IPS-20b (cell line): Measurements from ENCODE around the gene GALNS.

Experiments
- H3K27ac ChIP-seq: one replicate; pipeline ENCODE4 v1.5.1; 2013; ENCODE audit warnings: low read length
- H3K27me3 ChIP-seq: 2 replicates; pipeline ENCODE4 v1.6.1; 2013; ENCODE audit warnings: mild to moderate bottlenecking, low read length, inconsistent platforms; ENCODE audit not compliant: insufficient read depth
- H3K36me3 ChIP-seq: 2 replicates; pipeline ENCODE4 v1.6.1; 2013; ENCODE audit warnings: low read depth, mild to moderate bottlenecking, inconsistent platforms, low read length, moderate library complexity; ENCODE audit not compliant: insufficient read depth
- H3K4me1 ChIP-seq: 2 replicates; pipeline ENCODE4 v1.6.1; 2013; ENCODE audit warnings: mild to moderate bottlenecking, control low read depth, inconsistent platforms, low read length, moderate library complexity; ENCODE audit not compliant: insufficient read depth
- H3K4me3 ChIP-seq: 2 replicates; pipeline ENCODE4 v1.5.1; 2013; ENCODE audit warnings: mild to moderate bottlenecking, low read length, inconsistent platforms
- H3K9ac ChIP-seq: 2 replicates; pipeline ENCODE4 v1.6.1; 2013; ENCODE audit warnings: low read depth, mild to moderate bottlenecking, inconsistent platforms, low read length, moderate library complexity
- H3K9me3 ChIP-seq: 2 replicates; pipeline ENCODE4 v1.6.1; 2013; ENCODE audit warnings: mild to moderate bottlenecking, low read depth, low read length, inconsistent platforms; ENCODE audit not compliant: insufficient read depth

Gene GALNS

DNA sequence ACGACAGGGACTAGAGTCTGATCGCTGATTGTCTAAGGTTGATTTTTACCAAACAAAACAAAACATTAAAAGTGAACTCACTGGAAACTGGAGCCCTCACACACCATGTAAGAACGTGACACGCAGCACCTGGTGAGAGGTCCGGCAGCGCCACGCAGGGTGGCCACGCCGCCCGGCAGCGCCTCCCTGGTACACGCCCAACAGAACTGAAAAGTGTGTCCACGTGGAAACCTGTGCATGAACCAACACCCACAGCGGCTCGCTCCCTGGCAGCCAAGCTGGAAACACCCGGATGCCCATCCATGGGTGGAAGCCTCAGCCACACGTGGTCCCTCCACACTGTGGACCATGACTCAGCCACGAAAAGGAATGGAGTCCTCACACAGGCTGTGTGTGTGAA is 9.1 kb downstream of the GALNS start:
- Histone ChIP-seq H3K9me3 (no peaks in the 10 kb centered on the region), H3K27me3 (no peaks in the 10 kb centered on the region), H3K4me3 (no peak overlapping the region), H3K36me3 (no peaks in the 10 kb centered on the region), H3K4me1 (no peaks in the 10 kb centered on the region), H3K9ac (no peak overlapping the region), H3K27ac (no peak overlapping the region)

- Histone ChIP-seq H3K4me3 (no peak overlapping the region), H3K27me3 (no peaks in the 10 kb centered on the region), H3K9ac (no peak overlapping the region), H3K27ac (no peak overlapping the region), H3K9me3 (no peaks in the 10 kb centered on the region), H3K4me1 (no peaks in the 10 kb centered on the region), H3K36me3 (no peaks in the 10 kb centered on the region)
Measured at GRCh38 chr16:88846088-88846487, 10.7 kb downstream of the GALNS start.

DNA sequence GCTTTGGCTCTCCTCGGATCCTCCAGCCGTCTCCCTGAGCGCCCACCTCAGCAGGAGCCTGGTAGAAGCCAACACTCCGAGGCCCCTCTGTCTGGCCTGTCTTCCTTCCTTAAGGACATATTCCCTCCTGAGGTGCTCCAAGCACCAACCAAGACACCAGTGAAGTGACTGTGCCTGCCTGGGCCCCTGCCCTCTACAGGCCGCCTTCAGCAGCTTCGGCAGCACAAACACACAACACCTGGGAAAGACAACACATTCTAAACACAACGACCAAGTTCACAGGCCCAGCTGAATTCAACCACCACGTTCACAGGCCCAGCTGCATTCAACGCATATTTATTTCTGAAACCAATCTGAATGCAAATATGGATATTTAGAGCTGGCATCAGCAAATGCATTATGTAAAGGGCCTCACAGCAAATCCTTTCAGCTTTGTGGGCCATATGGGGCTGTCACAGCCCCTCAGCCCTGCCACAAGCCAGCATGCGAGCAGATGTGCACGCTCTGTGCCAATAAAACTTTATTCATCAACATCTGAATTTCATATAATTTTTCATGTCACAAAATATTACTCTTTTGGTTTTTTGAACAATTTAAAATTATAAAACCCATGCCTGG is 12.2 kb downstream of the GALNS start:
- H3K27me3 ChIP-seq = no peaks in the 10 kb centered on the region
- no peaks in the 10 kb centered on the region for H3K4me1 ChIP-seq
- no peaks in the 10 kb centered on the region for H3K9me3 ChIP-seq
- H3K27ac ChIP-seq = no peak overlapping the region
- H3K4me3 ChIP-seq = no peak overlapping the region
- H3K36me3 ChIP-seq = 0 out of 2 replicates have a peak, but pooled peaks cover 4% of the 10 kb centered on the region
- no peak overlapping the region for H3K9ac ChIP-seq

- Histone ChIP-seq H3K4me1 (no peaks in the 10 kb centered on the region), H3K9me3 (no peaks in the 10 kb centered on the region), H3K9ac (no peak overlapping the region)
Measured at GRCh38 chr16:88843256-88843655, 13.5 kb downstream of the GALNS start.

DNA sequence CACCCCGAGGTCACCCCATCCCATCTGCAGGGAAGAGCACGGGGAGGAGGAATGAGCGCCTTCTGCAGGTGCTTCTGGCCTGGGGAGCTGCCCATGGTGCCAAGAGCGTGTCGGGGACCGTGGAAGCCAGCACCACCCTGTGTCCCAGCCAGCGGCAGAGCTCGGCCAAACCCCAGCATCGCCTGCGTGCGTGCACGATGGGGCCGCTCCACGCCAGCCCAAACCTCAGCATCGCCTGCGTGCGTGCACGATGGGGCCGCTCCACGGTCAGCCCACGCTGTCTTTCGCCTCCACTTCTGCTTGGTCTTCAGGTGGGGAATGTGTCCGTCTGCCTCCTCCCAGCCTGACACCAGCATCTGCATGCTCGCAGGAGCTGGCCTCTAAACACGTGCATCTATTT is 13.9 kb downstream of the GALNS start:
- Histone ChIP-seq H3K27ac (no peak overlapping the region), H3K27me3 (no peaks in the 10 kb centered on the region), H3K4me3 (no peak overlapping the region), H3K9ac (no peak overlapping the region), H3K9me3 (no peaks in the 10 kb centered on the region), H3K4me1 (no peaks in the 10 kb centered on the region), H3K36me3 (0 out of 2 replicates have a peak, but pooled peaks cover 8% of the 10 kb centered on the region)

More at GRCh38 chr16:88843256-88843655, 13.5 kb downstream of the GALNS start:
- no peak overlapping the region for H3K4me3 ChIP-seq
- no peak overlapping the region for H3K27ac ChIP-seq
- 0 out of 2 replicates have a peak, but pooled peaks cover 8% of the 10 kb centered on the region for H3K36me3 ChIP-seq
- H3K27me3 ChIP-seq = no peaks in the 10 kb centered on the region

DNA sequence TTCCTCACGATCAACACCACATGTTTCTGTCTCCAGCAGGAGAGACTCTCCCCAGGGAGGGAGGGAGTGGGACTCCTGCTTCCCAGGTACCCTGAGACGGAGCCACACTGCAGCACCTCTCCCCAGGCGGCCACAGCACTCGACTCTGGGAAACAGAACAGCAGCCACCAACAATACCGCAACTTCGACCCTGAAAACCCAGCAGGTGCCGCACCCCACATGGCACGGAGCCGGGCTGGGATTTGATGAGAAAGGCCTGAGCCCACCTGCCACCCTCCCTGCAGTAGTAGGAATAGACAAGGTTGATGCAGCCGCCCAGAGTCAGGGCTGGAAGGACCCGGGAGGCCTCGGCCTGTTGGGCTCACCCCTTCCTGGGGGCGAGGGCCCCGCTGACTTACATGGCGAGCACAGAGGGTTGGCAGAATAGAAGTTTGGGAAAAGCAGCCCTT is 14.4 kb downstream of the GALNS start:
- H3K4me1 ChIP-seq = no peaks in the 10 kb centered on the region
- 0 out of 2 replicates have a peak, but pooled peaks cover 8% of the 10 kb centered on the region for H3K36me3 ChIP-seq
- H3K27ac ChIP-seq = no peak overlapping the region
- H3K9me3 ChIP-seq = no peaks in the 10 kb centered on the region
- H3K4me3 ChIP-seq = no peak overlapping the region
- H3K9ac ChIP-seq = no peak overlapping the region
- H3K27me3 ChIP-seq = no peaks in the 10 kb centered on the region

- no peak overlapping the region for H3K27ac ChIP-seq
- H3K9ac ChIP-seq = no peak overlapping the region
Measured at GRCh38 chr16:88841521-88842307, 15.0 kb downstream of the GALNS start.

GRCh38 chr16:88840600-88841215 is 16.0 kb downstream of the GALNS start:
- no peaks in the 10 kb centered on the region for H3K9me3 ChIP-seq
- no peak overlapping the region for H3K27ac ChIP-seq
- no peak overlapping the region for H3K9ac ChIP-seq
- H3K27me3 ChIP-seq = no peaks in the 10 kb centered on the region
- no peak overlapping the region for H3K4me3 ChIP-seq
- no peaks in the 10 kb centered on the region for H3K4me1 ChIP-seq
- H3K36me3 ChIP-seq = 0 out of 2 replicates have a peak, but pooled peaks cover 8% of the 10 kb centered on the region

More at GRCh38 chr16:88841521-88842307, 15.0 kb downstream of the GALNS start:
- H3K4me3 ChIP-seq = no peak overlapping the region
- H3K9me3 ChIP-seq = no peaks in the 10 kb centered on the region
- H3K36me3 ChIP-seq = 0 out of 2 replicates have a peak, but pooled peaks cover 8% of the 10 kb centered on the region
- H3K4me1 ChIP-seq = no peaks in the 10 kb centered on the region
- H3K27me3 ChIP-seq = no peaks in the 10 kb centered on the region

- no peaks in the 10 kb centered on the region for H3K9me3 ChIP-seq
- H3K27ac ChIP-seq = no peak overlapping the region
- H3K9ac ChIP-seq = no peak overlapping the region
- 0 out of 2 replicates have a peak, but pooled peaks cover 8% of the 10 kb centered on the region for H3K36me3 ChIP-seq
- H3K4me3 ChIP-seq = no peak overlapping the region
- no peaks in the 10 kb centered on the region for H3K27me3 ChIP-seq
- H3K4me1 ChIP-seq = no peaks in the 10 kb centered on the region
Measured at GRCh38 chr16:88839745-88840599, 16.8 kb downstream of the GALNS start.

GRCh38 chr16:88839026-88839529 is 17.7 kb downstream of the GALNS start:
- H3K9ac ChIP-seq = no peak overlapping the region
- no peaks in the 10 kb centered on the region for H3K9me3 ChIP-seq
- H3K36me3 ChIP-seq = 0 out of 2 replicates have a peak, but pooled peaks cover 8% of the 10 kb centered on the region
- no peaks in the 10 kb centered on the region for H3K4me1 ChIP-seq
- H3K27ac ChIP-seq = no peak overlapping the region
- H3K27me3 ChIP-seq = no peaks in the 10 kb centered on the region
- no peak overlapping the region for H3K4me3 ChIP-seq

GRCh38 chr16:88838566-88838965 is 18.2 kb downstream of the GALNS start:
- H3K9ac ChIP-seq = no peak overlapping the region

More at GRCh38 chr16:88838566-88838965, 18.2 kb downstream of the GALNS start:
- Histone ChIP-seq H3K27ac (no peak overlapping the region), H3K27me3 (no peaks in the 10 kb centered on the region), H3K36me3 (0 out of 2 replicates have a peak, but pooled peaks cover 8% of the 10 kb centered on the region), H3K9me3 (no peaks in the 10 kb centered on the region), H3K4me1 (no peaks in the 10 kb centered on the region), H3K4me3 (no peak overlapping the region)
